Thoracic aorta (tissue), 2 donors: Measurements from ENCODE around the gene HOXA4. TPM values are rescaled to one million over a fixed set of nuclear protein-coding genes. Genes with fewer than 3 reads are reported as not detected.

Experiments used
- ATAC-seq: fragments of 150-250 bp; one replicate; pipeline ENCODE4 v1.8.0; 2017; ENCODE audit warnings: low read depth; ENCODE audit not compliant: insufficient number of reproducible peaks, low FRiP score
- DNase-seq: peaks from one replicate; pipeline ENCODE4 v3.0.0-alpha.2; 2020; ENCODE audit warnings: low spot score
- H3K27ac ChIP-seq, 2 donors: fragments of 200-600 bp; sonication (generic); 1 replicate in 1 of 2; 2 replicates in 1 of 2; pipeline ENCODE4 v1.5.1; 2016; ENCODE audit warnings: mild to moderate bottlenecking in 2 of 2, moderate library complexity in 2 of 2
- H3K27me3 ChIP-seq: fragments of 200-600 bp; sonication (generic); replicated peaks from 2 replicates; pipeline ENCODE4 v1.6.0; 2016; ENCODE audit warnings: mild to moderate bottlenecking; ENCODE audit not compliant: insufficient read depth
- H3K36me3 ChIP-seq: fragments of 200-600 bp; sonication (generic); one replicate; pipeline ENCODE4 v1.5.1; 2016
- H3K4me1 ChIP-seq, 2 donors: fragments of 200-600 bp; sonication (generic); 1 replicate in 1 of 2; 2 replicates in 1 of 2; pipeline versions ENCODE4 v1.5.1 to v1.6.0; 2016; ENCODE audit warnings: low read depth in 2 of 2, mild to moderate bottlenecking in 1 of 2; ENCODE audit not compliant: control insufficient read depth in 1 of 2
- H3K4me3 ChIP-seq: fragments of 200-600 bp; sonication (generic); 2 replicates; pipeline ENCODE4 v1.5.1; 2016; ENCODE audit warnings: mild to moderate bottlenecking
- H3K9me3 ChIP-seq: fragments of 200-600 bp; sonication (generic); 2 replicates; pipeline ENCODE4 v1.5.1; 2016
- total RNA-seq, 2 donors: library from RNA; depleted of rRNA; stranded (reverse); fragments of >200 nt; gene quantifications; one replicate each; pipeline versions ENCODE4 v1.1.0 to v1.2.3, GENCODE V29; 2016
- TF ChIP-seq, protein P1 (sequence below): fragments of 200-600 bp; sonication (generic); IDR thresholded peaks from one replicate; pipeline ENCODE4 v1.5.1; 2019; ENCODE audit warnings: antibody characterized with exemption

HOXA4 gene
- total RNA-seq, 2 donors from 2014 or later: 3.7 to 6.1 TPM

DNA sequence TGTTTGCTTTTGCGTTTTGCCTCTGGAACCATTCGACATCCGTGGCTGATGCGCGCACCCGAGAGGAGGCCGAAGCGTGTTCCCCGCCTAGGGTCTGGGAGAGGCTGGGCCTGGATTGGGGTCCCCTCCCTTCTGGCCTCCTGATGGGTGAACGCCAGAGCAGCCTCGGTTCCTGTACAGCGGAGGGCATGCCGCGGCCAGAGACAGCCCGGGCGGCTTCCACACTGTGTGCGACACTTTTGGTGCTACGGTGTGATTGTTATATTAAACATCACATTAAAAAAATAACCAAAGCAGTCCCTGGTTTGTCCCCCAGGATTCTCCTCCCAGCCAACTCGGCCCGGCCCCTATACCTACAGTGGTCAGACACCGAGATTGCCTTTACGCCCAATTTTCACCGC lies 29.6 kb upstream of the HOXA4 start:
- TF ChIP-seq, protein P1, sequence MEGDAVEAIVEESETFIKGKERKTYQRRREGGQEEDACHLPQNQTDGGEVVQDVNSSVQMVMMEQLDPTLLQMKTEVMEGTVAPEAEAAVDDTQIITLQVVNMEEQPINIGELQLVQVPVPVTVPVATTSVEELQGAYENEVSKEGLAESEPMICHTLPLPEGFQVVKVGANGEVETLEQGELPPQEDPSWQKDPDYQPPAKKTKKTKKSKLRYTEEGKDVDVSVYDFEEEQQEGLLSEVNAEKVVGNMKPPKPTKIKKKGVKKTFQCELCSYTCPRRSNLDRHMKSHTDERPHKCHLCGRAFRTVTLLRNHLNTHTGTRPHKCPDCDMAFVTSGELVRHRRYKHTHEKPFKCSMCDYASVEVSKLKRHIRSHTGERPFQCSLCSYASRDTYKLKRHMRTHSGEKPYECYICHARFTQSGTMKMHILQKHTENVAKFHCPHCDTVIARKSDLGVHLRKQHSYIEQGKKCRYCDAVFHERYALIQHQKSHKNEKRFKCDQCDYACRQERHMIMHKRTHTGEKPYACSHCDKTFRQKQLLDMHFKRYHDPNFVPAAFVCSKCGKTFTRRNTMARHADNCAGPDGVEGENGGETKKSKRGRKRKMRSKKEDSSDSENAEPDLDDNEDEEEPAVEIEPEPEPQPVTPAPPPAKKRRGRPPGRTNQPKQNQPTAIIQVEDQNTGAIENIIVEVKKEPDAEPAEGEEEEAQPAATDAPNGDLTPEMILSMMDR: no peak
- H3K9me3 ChIP-seq: no peaks in the 10 kb centered on the region
- no peak for ATAC-seq
- H3K36me3 ChIP-seq: no peaks in the 10 kb centered on the region
- H3K4me3 ChIP-seq: peak overlapping the region; percentile 78
- no peaks in the 10 kb centered on the region for H3K27me3 ChIP-seq
- peaks cover 10 to 26% of the 10 kb centered on the region in 2 donors for H3K4me1 ChIP-seq
- H3K27ac ChIP-seq: no peak overlapping the region
- no peak for DNase-seq

DNA sequence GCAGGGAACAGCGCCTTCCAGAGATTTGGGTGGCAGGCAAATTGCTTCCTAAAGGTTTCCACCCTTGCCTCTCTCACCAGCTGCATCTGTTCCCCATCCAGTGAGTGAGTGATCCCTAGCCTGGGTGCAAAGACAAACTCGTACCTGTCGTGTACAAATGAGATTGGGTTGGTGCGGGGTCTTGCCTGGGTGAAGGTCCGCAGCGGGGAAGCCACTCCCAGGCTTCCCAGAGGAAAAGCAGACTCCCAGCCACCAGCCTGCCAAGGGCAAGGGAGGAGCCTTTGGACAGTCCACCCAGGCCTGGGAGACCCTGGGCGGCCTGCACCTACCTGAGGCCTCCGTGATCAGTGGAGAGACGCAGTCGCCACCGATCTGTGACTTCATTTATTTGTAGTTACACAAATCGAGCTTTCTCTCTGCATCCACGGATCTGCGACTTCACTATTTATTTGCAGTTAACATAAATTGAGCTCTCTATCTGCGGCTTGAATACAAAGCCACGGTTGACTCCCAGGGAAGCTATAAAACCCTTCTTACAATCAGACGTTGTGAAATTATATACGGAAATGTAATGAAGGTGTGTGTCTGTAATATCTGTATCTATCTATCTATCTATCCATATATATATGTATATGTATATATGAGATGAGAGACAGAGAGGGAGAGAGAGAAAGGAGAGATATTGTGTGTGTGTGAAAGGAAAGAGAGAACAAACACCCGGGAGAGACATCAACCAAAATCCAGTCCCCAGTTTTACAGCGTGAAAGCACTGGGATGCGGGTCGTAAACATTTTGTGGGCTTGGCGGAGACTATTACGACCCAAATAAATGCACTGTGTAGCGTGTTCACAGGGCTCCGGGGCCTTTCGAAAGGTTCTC lies 28.9 kb upstream of the HOXA4 start:
- peaks cover 13 to 24% of the 10 kb centered on the region in 2 donors for H3K4me1 ChIP-seq
- no peaks in the 10 kb centered on the region for H3K27me3 ChIP-seq
- ATAC-seq (no peak), DNase-seq (no peak)
- H3K4me3 ChIP-seq: peak overlapping the region; percentile 78
- H3K9me3 ChIP-seq: no peaks in the 10 kb centered on the region
- H3K27ac ChIP-seq: no peak overlapping the region
- H3K36me3 ChIP-seq: no peaks in the 10 kb centered on the region
- TF ChIP-seq, protein P1: no peak

DNA sequence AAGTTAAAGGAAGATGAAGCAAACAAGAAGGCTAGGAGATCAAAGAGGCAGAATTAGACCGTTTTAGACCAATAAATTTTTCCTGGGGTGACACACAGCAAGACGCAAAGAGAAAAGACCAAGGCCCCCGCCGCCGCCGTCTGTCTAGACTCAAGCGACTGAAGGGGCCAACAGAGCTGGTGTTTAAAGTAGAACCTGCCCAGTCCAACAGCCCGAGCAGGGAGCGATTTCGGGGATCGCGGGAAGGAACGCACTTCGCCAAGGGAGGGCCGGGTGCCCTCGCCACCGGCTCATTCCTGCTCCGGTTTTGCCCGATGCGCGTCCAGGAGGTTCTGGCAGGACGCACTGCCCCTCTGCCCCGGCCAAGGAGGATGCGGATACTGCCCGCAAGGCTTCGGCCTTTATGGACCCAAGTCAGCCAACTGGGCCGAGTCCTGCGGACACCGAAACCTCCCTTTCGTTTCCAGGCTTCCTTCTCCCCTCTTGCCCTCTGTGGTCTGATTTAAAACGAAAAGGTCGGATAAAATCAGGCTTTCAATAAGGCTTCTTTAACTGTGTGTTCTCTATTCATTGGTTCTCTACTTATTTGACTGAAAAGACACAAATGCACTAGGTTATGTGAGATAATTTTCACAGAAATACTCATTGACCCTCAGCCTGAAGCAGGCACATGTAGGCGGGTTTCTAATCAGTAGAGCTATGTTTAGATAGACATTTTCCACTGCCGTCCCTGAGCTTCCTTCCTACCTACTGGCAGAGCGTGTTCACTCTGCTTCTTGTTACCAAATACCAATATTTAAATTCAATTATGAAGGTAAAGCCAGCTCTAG lies 28.1 kb upstream of the HOXA4 start:
- H3K4me3 ChIP-seq: no peak overlapping the region
- no peak overlapping the region for H3K27ac ChIP-seq
- H3K9me3 ChIP-seq: no peaks in the 10 kb centered on the region
- H3K27me3 ChIP-seq: no peaks in the 10 kb centered on the region
- H3K4me1 ChIP-seq: peaks cover 13 to 24% of the 10 kb centered on the region in 2 donors
- no peak for ATAC-seq
- H3K36me3 ChIP-seq: no peaks in the 10 kb centered on the region
- no peak for DNase-seq
- TF ChIP-seq, protein P1: no peak

DNA sequence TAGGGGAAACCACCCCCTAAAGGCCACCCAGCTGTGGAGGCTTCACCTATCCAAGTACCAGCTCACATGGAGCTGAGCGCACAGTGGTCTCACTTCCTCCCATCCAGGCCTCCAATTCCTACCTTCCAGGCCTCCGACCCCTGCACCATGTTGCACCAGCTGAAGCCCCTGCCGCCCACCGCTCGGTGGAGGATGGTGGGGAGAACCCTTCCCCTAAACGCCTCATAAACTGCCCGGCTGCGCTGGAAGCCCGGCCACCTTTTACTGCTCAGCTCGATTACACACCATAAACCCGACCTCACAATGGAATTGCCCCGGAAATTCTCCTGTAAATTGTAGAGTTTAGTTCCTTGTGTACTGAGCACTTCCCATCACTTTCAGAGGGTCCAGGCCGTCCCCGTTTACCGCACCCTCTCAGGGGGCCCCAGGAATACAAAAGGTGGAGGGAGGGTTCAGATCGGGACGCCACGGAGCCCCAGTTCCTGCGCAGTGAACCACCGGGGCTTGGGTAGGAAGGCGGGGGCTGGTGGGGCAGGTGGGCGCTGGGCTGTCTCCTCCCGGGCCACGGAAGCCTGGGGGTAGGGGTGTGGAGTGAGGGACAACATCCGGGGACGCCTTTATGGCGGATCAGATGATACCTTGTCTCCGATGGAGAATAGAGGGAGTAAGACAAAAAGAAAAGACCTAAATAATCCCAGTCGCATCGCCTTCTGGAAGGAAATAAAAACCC lies 27.3 kb upstream of the HOXA4 start:
- H3K27ac ChIP-seq: no peak overlapping the region
- no peak overlapping the region for H3K4me3 ChIP-seq
- H3K9me3 ChIP-seq: no peaks in the 10 kb centered on the region
- H3K36me3 ChIP-seq: no peaks in the 10 kb centered on the region
- ATAC-seq (no peak), DNase-seq (no peak)
- H3K27me3 ChIP-seq: no peaks in the 10 kb centered on the region
- peaks cover 13 to 27% of the 10 kb centered on the region in 2 donors for H3K4me1 ChIP-seq
- TF ChIP-seq, protein P1: no peak
